GM19193 (cell line): Measurements from ENCODE around the gene DAP.

Experiments used
- POLR2A ChIP-seq: IDR thresholded peaks from 4 replicates; pipeline ENCODE4 v1.6.1; 2011; ENCODE audit not compliant: insufficient read depth, insufficient read length; ENCODE audit errors: extremely low read depth

DAP gene

GRCh38 chr5:10709409-10709808 lies 51.6 kb downstream of the DAP start:
- TF ChIP-seq POLR2A: no peak

GRCh38 chr5:10708189-10708944 lies 52.7 kb downstream of the DAP start:
- TF ChIP-seq POLR2A: no peak

DNA sequence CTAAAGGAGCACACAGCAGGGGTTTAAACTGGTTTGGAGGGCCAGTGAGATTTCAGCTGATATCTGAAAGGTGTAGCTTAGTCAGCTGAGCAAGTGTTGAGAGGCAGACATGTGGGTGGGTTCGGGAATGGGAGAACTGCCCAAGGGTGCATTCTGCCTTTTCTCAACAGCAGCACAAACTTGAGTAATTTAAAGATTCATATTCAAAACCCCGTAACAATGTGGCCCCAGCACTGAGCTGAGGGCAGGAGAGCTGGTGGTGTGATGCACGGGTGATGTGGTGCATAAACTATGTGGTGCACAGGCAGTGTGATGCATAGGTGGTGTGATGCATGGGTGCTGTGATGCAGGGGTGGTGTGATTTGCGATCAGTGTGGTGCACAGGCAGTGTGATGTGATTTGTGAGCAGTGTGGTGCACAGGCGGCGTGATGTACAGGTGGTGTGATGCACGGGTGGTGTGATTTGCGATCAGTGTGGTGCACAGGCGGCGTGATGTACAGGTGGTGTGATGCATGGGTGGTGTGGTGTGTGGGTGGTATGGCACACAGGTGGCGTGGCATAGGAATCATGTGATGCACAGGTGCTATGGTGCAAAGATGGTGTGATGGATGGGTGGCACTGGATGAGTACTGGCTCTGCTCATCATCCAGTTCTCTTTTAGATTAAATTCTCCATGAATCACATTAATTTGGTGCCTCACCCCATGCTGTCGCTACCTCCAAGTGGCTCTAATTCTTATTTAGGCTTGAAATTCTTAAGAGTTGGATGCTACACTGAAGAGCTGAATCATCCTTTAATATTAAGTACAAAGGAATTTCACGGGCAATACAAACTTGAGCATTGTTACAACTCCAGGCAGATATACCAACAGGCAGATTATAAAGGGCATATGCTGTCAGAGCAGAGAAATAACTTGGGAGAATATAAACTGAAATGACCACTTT lies 53.6 kb downstream of the DAP start:
- no peak for TF ChIP-seq POLR2A

DNA sequence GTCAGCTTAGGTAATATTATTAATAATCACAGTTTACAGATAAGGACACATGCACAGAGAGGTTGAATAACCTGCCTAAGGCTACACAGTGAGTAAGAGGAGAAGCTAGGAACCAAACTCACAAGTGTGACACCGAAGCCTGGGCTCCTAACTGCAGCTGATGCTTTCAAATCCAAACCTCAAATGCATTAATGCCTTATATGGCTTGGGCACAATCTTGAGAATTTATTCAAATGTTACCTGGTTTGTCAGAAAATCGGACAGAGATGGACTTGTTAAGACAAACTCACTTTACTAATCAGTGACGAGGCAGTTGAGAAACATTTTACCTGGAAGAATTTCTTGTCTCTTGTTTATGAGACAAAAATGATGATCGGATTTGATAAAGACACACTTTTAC lies 54.7 kb downstream of the DAP start:
- no peak for TF ChIP-seq POLR2A

GRCh38 chr5:10705747-10706146 lies 55.3 kb downstream of the DAP start:
- TF ChIP-seq POLR2A: no peak

DNA sequence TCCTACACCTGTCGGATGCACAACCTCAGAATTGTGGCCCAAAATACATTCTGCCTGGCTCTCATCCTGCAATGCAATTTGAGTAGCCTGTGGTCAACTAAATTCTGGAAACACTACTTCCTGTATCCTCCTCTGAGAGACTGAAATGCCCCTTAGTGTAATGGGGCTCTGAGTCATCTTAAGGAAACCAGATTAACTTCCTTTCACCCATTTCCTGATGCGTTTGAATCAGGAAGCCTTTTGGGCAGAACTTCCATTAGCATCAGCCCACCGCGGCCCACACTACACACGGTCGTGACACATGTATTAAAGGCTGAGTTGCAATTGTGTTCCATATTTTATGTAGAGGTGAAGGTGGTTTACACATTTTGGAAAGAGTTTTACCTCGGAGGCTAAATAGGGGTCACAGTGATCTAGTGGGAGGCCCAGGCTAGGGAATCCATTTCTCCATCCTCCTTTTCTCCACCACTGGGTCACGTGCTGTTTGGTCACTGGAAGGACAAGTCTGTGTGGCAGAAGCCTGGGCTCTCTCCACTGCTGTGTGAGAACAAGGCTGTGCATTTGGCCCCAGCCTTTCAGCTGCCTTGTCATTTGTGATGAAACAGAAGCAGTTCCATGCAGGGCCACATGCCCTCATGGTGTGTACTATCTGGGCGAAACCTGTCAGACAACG lies 55.9 kb downstream of the DAP start:
- no peak for TF ChIP-seq POLR2A

DNA sequence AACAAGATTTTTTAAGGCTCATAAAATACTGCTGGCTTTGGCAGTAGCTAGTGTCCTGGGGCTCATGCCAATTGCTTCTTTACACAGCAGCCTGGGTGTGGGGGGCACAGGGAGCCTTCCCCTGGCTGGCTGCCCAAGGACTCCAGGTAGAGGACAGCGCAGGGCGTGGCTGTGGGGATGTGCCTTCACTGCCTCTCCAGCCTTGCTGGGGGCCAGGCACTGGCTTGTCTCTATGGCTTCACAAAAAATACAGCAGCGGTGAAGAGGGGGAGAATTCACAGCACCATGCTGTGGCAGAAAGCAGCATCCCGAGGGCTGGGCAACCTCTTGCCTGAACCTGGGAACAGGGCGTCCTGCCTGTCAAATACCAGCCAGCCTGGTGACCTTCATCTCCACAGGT lies 57.4 kb downstream of the DAP start:
- no peak for TF ChIP-seq POLR2A

GRCh38 chr5:10702911-10703491 lies 58.0 kb downstream of the DAP start:
- no peak for TF ChIP-seq POLR2A

DNA sequence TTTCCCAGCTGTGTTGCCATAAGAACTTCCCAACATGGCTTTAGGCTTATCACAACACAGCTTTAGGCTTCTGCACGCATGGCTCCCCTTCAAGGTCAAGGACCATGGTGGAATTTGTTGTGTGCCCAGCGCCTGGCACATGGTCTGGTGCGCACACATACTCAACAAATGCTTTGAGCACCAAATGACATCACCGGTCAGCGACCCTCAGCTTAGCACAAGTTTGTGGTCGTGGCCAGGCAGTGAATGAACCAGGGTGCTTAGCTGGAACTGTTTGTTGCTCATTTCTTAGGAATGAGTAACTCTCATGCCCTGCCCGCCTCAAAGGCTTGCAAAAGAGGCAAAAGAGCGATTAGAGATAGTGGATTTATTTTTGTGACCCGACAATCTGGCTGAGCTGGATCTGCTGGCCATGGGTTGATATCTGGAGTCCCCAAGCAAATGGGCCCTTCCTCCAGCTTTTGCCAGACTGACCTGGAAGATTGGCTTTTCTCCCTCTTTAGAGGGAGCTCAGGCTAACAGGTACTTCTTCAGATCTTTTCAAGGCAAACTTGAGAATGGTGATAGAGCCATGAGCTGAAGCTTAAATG lies 58.9 kb downstream of the DAP start:
- TF ChIP-seq POLR2A: no peak

DNA sequence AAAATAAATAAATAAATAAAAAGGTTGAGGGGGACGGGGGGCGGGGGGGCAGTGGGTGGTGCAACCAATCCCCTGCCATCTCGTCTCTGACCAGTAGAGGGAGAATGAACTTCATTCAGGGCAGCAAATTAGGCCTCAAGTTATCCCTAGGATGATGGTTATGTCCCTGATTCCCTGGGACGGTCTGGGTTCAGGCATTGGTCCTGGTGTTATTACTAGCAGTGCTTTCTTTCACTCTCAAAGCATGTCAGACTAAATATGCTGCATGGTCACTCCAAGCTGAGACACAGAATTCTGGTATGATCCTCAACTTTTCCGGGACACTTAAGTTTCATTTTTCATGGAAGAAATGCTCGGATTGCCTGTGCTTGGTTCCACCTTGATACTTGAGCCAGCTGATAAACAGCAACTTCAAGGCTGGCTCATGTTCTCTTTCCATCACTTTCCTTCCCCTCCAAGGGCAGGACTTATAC lies 59.4 kb downstream of the DAP start:
- TF ChIP-seq POLR2A: no peak

GRCh38 chr5:10700516-10700915 lies 60.5 kb downstream of the DAP start:
- TF ChIP-seq POLR2A: no peak

- no peak for TF ChIP-seq POLR2A
Measured at GRCh38 chr5:10699987-10700386, 61.0 kb downstream of the DAP start.

- no peak for TF ChIP-seq POLR2A
Measured at GRCh38 chr5:10699281-10699874, 61.7 kb downstream of the DAP start.
